Type B pancreatic cell (in vitro differentiated cells): Measurements from ENCODE around the gene INPP4A. TPM values are rescaled to one million over a fixed set of nuclear protein-coding genes. Genes with fewer than 3 reads are reported as not detected.

Experiments
- DNase-seq: peaks from one replicate; pipeline ENCODE4 v3.0.0; 2021; ENCODE audit warnings: mixed read lengths; ENCODE audit not compliant: unreplicated experiment; ENCODE audit errors: extremely low spot score
- H3K27ac Mint-ChIP-seq: 2 replicates; pipeline ENCODE4 v1.8.0; 2021; ENCODE audit warnings: mild to moderate bottlenecking, mixed read lengths
- H3K27me3 Mint-ChIP-seq: 2 replicates; pipeline ENCODE4 v1.8.0; 2021; ENCODE audit warnings: mixed read lengths
- H3K36me3 Mint-ChIP-seq: 2 replicates; pipeline ENCODE4 v1.8.0; 2021; ENCODE audit warnings: mixed read lengths
- H3K4me1 Mint-ChIP-seq: one replicate; pipeline ENCODE4 v1.8.0; 2021; ENCODE audit warnings: mixed read lengths; ENCODE audit not compliant: unreplicated experiment
- H3K4me3 Mint-ChIP-seq: 2 replicates; pipeline ENCODE4 v1.8.0; 2021; ENCODE audit warnings: mild to moderate bottlenecking, mixed read lengths
- H3K9me3 Mint-ChIP-seq: 2 replicates; pipeline ENCODE4 v1.8.0; 2021; ENCODE audit warnings: mixed read lengths
- total RNA-seq: library from RNA; stranded (reverse); gene quantifications from 2 replicates; pipeline ENCODE4 v1.2.1, GENCODE V29; 2021; ENCODE audit warnings: low replicate concordance
- TF ChIP-seq, protein P1 (sequence below): fragments of 200-600 bp; sonication (generic); conservative IDR thresholded peaks from 2 replicates; pipeline ENCODE4 v1.5.0; 2021; ENCODE audit warnings: antibody characterized with exemption, mild to moderate bottlenecking

The INPP4A gene
- total RNA-seq, 1 donor from 2014 or later: 37.6 TPM

DNA sequence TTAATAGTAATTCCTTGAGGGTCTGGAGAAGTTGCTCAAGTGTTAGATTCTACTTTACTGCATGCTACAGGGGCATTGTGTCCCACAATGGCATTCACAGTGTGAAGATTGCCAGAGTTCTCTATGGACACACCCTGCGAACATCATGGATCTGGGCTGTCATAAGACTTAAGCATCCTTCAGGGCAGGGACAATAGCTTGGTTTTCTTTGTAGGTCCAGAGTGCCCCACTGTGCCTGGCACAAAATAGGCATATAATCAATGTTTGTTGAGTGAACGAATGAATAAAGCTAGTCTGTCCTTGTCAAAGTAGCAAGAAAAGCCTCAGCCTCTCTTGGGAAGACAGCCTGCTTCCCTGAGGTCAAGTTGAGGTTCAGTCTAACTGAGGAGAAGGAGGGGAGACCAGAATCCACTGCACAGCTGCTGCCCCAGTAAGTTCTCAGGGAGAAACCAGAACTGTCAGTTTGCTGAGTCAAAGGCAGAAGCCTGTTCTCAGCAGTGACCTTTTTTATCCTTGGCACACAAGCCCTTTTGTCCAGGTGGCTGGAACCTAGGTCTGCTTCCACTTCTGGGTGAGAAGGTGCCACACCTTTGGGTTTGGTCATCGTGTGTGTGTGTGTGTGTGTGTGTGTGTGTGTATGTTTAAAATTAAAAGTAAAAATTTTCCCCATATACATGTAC, 15.0 kb downstream of the INPP4A start:
- TF ChIP-seq, protein P1, sequence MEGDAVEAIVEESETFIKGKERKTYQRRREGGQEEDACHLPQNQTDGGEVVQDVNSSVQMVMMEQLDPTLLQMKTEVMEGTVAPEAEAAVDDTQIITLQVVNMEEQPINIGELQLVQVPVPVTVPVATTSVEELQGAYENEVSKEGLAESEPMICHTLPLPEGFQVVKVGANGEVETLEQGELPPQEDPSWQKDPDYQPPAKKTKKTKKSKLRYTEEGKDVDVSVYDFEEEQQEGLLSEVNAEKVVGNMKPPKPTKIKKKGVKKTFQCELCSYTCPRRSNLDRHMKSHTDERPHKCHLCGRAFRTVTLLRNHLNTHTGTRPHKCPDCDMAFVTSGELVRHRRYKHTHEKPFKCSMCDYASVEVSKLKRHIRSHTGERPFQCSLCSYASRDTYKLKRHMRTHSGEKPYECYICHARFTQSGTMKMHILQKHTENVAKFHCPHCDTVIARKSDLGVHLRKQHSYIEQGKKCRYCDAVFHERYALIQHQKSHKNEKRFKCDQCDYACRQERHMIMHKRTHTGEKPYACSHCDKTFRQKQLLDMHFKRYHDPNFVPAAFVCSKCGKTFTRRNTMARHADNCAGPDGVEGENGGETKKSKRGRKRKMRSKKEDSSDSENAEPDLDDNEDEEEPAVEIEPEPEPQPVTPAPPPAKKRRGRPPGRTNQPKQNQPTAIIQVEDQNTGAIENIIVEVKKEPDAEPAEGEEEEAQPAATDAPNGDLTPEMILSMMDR: no peak
- peaks cover 47% of the 10 kb centered on the region for H3K4me1 Mint-ChIP-seq
- DNase-seq: no peak
- no peaks in the 10 kb centered on the region for H3K9me3 Mint-ChIP-seq
- H3K27me3 Mint-ChIP-seq: no peaks in the 10 kb centered on the region
- H3K4me3 Mint-ChIP-seq: no peak overlapping the region
- H3K36me3 Mint-ChIP-seq: peaks cover 8% of the 10 kb centered on the region
- H3K27ac Mint-ChIP-seq: peak overlapping the region; percentile 55

DNA sequence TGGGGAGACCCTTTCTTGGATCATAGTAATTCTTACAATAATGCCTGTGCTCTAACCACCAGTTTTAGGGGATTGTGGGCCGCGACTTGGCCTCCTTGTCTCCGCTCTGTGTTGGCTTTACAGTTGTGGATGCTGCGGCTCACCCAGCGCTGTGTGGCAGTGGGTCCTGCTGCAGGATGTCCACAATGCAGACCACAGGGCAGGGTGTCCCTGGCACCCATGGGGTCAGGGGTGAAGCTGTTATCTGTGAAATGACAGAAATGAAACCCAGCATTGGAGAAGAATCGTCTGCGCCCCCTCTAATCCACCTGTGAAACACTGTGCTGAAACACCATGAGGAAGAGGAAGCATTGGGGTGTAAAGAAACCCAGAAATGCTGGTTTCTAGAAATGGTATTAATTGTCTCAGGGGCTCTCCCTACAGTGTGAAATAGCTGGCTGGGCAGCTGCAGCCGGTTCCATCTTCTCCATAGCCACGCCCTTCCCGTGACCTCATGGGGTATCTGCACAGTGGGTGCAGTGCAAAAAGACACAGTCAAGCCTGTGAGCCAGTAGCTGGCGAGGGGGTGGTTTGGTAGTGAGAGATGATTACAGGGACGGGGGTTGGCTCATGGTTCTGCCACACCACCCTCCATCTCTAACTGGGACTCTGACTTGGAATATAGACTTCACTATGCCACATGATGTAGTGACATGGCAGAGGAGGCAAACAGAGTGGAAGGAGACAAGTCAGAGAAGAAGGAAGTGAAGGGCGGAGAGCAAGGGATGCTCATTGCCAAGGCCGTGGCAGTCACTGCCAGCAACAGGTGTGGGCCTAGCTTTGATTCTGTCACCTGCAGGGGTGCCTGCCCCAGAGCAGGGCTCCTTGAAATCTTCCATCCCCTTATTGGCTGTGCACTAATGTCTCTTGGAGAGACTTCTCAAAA, 16.2 kb downstream of the INPP4A start:
- Mint-ChIP-seq H3K27ac (no peak overlapping the region), H3K4me3 (no peak overlapping the region), H3K9me3 (no peaks in the 10 kb centered on the region), H3K27me3 (no peaks in the 10 kb centered on the region), H3K36me3 (peaks cover 8% of the 10 kb centered on the region), H3K4me1 (peaks cover 44% of the 10 kb centered on the region)
- TF ChIP-seq, protein P1: no peak
- DNase-seq: no peak

DNA sequence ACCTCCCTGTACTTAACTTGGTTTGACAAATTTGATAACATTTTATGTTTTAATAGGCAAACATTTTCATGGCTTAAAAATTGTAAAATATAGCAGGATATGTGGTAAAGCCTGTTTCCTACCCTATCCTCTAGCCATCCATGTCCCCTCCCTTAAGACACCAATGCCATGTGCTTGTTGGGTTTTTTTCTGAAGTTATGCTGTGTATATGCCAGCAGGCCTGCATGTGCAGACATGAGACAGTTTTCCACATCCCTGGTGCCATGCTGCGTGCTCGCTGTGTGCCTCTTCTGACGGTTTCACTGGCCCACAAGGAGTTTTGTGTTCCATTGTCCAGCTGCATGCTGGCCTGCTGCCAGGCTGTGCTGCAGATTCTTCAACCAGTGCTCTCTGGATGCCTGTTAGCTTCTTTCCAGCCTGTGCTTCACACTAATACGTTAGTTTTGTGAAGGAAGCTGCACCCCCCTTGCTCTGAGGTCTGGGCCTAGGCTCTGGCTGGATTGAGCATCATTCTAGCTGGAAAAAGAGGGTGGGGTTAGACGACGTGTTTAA, 16.9 kb downstream of the INPP4A start:
- TF ChIP-seq, protein P1: no peak
- no peak for DNase-seq
- Mint-ChIP-seq H3K4me3 (no peak overlapping the region), H3K4me1 (peaks cover 51% of the 10 kb centered on the region), H3K27me3 (no peaks in the 10 kb centered on the region), H3K27ac (no peak overlapping the region), H3K36me3 (peaks cover 7% of the 10 kb centered on the region), H3K9me3 (no peaks in the 10 kb centered on the region)

DNA sequence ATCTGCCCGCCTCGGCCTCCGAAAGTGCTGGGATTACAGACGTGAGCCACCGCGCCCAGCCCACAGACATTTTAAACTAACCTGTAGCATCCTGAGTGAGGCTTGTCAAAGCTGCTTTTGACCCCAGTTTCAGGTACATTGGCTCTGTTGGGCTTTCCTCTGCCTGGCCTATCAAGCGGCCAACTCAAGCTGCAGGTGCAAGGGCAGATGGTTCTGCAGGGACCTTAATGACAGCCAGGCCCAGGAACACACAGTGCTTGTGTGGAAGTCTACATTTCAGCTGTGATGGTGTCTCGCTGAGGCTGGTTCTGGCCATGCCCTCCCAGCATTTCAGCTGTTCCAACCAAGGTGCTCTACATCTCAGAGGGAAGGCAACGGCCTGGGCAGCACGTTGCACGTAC, 18.4 kb downstream of the INPP4A start:
- TF ChIP-seq, protein P1: no peak
- Mint-ChIP-seq H3K9me3 (no peaks in the 10 kb centered on the region), H3K4me3 (no peak overlapping the region), H3K27ac (no peak overlapping the region), H3K27me3 (no peaks in the 10 kb centered on the region), H3K4me1 (peaks cover 50% of the 10 kb centered on the region), H3K36me3 (peaks cover 7% of the 10 kb centered on the region)
- no peak for DNase-seq

DNA sequence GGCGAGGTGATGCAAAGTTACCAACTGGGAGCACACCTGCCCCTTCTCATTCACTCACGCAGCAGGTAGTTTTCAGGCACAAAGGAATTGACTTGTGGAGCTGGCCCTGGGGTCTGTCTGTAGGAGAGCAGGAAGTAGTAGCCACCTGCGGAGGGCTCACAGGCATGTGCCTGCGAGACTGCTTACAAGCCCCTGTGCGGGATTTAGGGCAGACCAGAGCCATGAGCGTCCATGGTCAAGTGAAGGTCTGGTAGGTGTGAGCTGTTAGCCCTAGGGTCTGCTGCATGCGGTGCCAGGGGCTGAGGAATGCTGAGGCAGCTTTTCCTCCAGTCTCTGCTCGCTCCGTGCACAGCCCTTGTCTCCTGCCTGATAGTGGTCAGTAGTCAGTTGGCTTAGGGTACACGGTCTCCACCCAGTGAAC, 18.9 kb downstream of the INPP4A start:
- Mint-ChIP-seq H3K9me3 (no peaks in the 10 kb centered on the region), H3K4me1 (peaks cover 46% of the 10 kb centered on the region), H3K4me3 (no peak overlapping the region), H3K27me3 (no peaks in the 10 kb centered on the region), H3K27ac (no peak overlapping the region), H3K36me3 (peaks cover 6% of the 10 kb centered on the region)
- no peak for DNase-seq
- TF ChIP-seq, protein P1: no peak
